RWPE1 (cell line): Measurements from ENCODE around the gene PLOD2.

Experiments used
- CTCF ChIA-PET: fragments of 350-600 bp; sonication (Branson Sonifier 250); formaldehyde crosslinking; extraction: SDS; loops from one replicate; lab custom pipeline; 2021; lab: Yijun Ruan, JAX
- POLR2A ChIA-PET: fragments of 400-600 bp; formaldehyde crosslinking; extraction: SDS; loops from one replicate; lab custom pipeline; 2020; ENCODE audit warnings: antibody characterized with exemption; ENCODE audit not compliant: low non-redundant PET; lab: Yijun Ruan, JAX
- DNase-seq: peaks from one replicate; pipeline ENCODE4 v3.0.0; 2012; ENCODE audit warnings: low spot score
- H3K27ac ChIP-seq: fragments of 450-650 bp; 2 replicates; pipeline ENCODE4 v1.5.1; 2017
- TF ChIP-seq, protein P1 (sequence below): fragments of 450-650 bp; conservative IDR thresholded peaks from 2 replicates; pipeline ENCODE4 v1.5.1; 2017; ENCODE audit warnings: low read depth, mild to moderate bottlenecking

Gene PLOD2

DNA sequence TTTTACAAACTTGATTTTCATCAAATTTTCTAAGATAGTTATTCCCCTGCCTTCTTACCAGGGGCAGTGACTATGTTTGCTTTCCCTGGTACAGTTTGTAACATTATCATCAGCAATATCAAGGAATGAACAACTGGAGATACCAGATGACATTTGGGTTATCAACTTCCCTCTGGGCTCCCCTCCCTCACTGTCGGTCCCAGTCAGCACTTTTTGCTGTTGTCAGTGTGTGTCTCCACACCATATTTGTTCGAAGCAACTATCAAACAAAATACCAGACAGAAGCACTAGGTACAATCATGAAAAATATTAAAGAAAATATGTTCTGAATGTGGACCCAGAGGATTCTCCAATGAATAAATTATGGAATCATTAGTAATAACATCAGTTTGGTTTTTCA, 75.3 kb downstream of the PLOD2 start:
- CTCF ChIA-PET: no interaction called here
- DNase-seq: no peak
- POLR2A ChIA-PET: no interaction called here
- H3K27ac ChIP-seq: no peak overlapping the region
- TF ChIP-seq, protein P1, sequence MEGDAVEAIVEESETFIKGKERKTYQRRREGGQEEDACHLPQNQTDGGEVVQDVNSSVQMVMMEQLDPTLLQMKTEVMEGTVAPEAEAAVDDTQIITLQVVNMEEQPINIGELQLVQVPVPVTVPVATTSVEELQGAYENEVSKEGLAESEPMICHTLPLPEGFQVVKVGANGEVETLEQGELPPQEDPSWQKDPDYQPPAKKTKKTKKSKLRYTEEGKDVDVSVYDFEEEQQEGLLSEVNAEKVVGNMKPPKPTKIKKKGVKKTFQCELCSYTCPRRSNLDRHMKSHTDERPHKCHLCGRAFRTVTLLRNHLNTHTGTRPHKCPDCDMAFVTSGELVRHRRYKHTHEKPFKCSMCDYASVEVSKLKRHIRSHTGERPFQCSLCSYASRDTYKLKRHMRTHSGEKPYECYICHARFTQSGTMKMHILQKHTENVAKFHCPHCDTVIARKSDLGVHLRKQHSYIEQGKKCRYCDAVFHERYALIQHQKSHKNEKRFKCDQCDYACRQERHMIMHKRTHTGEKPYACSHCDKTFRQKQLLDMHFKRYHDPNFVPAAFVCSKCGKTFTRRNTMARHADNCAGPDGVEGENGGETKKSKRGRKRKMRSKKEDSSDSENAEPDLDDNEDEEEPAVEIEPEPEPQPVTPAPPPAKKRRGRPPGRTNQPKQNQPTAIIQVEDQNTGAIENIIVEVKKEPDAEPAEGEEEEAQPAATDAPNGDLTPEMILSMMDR: no peak

DNA sequence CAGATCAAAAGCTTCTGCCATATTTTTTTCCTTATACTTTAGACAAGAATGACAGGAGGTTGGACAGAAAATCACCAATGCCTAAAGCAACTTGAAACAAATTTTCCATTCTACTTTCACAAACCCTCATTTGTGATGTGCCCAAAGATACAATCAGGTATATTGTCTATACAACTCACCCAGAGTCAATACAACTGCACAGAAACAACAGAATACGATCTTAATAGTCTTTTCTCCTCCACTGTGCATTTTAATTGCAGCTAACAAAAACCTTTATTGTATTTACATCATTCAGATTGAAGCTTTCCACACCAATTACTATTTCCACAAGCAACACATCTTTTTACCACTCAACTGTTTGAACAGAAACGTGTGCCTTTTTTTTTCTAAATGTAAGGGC, 80.4 kb downstream of the PLOD2 start:
- no peak overlapping the region for H3K27ac ChIP-seq
- DNase-seq: no peak
- TF ChIP-seq, protein P1: no peak
- POLR2A ChIA-PET: no interaction called here
- CTCF ChIA-PET: no interaction called here

DNA sequence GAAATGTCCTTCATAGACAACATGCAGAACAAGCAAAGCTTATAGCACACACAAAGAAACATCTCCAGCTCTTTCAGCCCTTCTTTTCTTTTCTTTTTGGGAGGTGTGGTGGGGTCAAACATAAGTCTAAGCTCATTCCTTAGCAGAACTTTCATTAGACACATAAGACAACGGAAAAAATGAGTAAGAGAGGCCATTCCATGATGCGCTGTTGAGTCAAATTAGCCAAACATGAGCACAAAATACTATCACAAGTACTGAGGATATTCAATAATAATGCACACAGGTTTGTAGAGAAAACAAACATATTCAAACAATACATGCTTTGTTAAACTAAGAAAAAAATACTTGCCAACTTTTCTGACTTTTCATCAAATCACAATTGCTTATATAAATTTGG, 83.0 kb downstream of the PLOD2 start:
- H3K27ac ChIP-seq: no peak overlapping the region
- ChIA-PET POLR2A (no interaction called here), CTCF (no interaction called here)
- TF ChIP-seq, protein P1: no peak
- DNase-seq: no peak

DNA sequence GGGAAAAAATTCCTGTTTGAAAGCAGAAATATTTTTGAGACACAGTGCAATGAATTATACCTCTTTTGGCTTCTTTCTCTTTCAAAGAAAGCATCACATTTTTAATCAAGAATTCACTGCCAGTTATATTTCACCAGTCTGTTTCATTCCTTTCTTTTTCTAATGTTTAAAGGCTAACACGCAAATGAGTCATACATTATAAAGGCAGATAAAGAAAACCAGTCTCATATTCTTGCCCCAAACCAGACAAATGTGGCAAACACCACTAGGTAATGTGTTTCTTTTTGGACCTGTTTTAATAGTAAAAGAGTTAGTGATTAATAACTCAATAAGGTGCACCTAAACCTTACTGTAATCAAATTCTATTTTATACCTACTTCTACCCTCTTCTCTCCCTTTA, 83.8 kb downstream of the PLOD2 start:
- no peak overlapping the region for H3K27ac ChIP-seq
- CTCF ChIA-PET: interaction anchor here (0.5 kb wide), 1 partner anchor 35 kb away, joined by 3 read pairs; no protein-coding TSS in a partner anchor
- TF ChIP-seq, protein P1: no peak
- DNase-seq: no peak
- POLR2A ChIA-PET: no interaction called here

DNA sequence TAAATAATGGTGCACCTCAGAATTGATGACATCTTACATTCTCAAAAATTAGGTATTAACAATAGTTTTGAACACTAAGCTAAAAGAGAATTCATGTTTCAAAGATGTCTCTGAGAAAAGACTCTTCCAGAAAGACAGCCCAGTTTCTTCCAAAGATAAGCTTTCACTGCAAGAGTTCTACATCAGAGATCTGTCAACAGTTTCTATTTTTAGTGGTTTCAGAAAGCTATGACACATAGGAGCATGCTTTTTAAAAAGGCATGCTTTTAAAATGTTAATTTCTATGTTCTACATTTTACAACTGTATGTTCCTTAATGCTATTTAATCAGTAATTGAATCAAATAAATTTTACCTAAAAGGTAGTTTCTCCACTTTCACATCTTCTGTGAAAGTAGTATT, 88.2 kb downstream of the PLOD2 start:
- ChIA-PET CTCF (no interaction called here), POLR2A (no interaction called here)
- H3K27ac ChIP-seq: no peak overlapping the region
- no peak for DNase-seq
- TF ChIP-seq, protein P1: no peak

DNA sequence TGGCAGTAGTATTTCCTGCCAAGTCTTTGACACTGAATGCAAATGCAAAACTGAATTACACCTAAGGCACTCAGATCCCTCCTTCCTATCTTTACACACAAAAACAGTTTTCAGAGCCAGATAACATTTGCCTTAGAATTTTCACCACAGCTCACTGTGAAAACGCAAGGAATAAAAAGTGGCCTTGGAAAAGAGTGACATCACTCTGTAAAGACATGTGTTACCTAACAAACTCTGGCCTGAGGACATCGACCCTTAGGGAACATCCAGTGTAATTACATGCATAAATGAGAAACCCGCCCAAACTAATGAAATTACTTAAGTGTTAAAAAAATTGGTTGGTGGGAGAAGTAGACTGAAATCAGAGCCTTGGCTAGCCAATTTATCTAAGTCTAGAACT, 88.9 kb downstream of the PLOD2 start:
- TF ChIP-seq, protein P1: no peak
- no peak for DNase-seq
- POLR2A ChIA-PET: no interaction called here
- CTCF ChIA-PET: interaction anchor here (0.8 kb wide), 1 partner anchor 254 kb away, joined by 5 read pairs; no protein-coding TSS in a partner anchor
- H3K27ac ChIP-seq: no peak overlapping the region
